OCI-LY7 (cell line): ENCODE measurements around the gene FAM32A. TPM values are rescaled to one million over a fixed set of nuclear protein-coding genes. Genes with fewer than 3 reads are reported as not detected.

Experiments
- BruUV-seq: library from RNA; stranded (reverse); fragments of 400-500 nt; replicated peaks from 2 replicates; lab custom pipeline; 2021; lab: Mats Ljungman, UMichigan
- CTCF ChIA-PET: fragments of 300-600 bp; sonication (Branson Sonifier 250); formaldehyde crosslinking; loops from one replicate; lab custom pipeline; 2022; ENCODE audit warnings: antibody characterized with exemption; ENCODE audit not compliant: unreplicated experiment; lab: Charles Lee
- POLR2A ChIA-PET: fragments of 300-600 bp; sonication (Branson Sonifier 250); formaldehyde crosslinking; loops from one replicate; lab custom pipeline; 2022; ENCODE audit warnings: antibody characterized with exemption; lab: Charles Lee
- DNase-seq: peaks from one replicate; pipeline ENCODE4 v3.0.0-alpha.2; 2015; ENCODE audit warnings: low spot score
- H2AFZ ChIP-seq: fragments of 200-600 bp; sonication (generic), shearing (Covaris generic); 2 replicates; pipeline ENCODE4 v1.6.1; 2014; ENCODE audit warnings: mild to moderate bottlenecking, antibody characterized with exemption, low read length, moderate library complexity
- H3K27ac ChIP-seq: fragments of 200-600 bp; sonication (generic); 2 replicates; pipeline ENCODE4 v1.5.1; 2014; ENCODE audit warnings: mixed run types, low read depth, mild to moderate bottlenecking, moderate library complexity, low read length, inconsistent platforms; ENCODE audit not compliant: poor library complexity, severe bottlenecking
- H3K36me3 ChIP-seq: fragments of 200-600 bp; sonication (generic); 2 replicates; pipeline ENCODE4 v1.6.1; 2014; ENCODE audit warnings: mild to moderate bottlenecking, antibody characterized with exemption, low read length, moderate library complexity, mixed read lengths; ENCODE audit not compliant: insufficient read depth
- H3K4me1 ChIP-seq: fragments of 200-600 bp; sonication (generic); 2 replicates; pipeline ENCODE4 v1.5.1; 2014; ENCODE audit warnings: mild to moderate bottlenecking, low read length; ENCODE audit not compliant: insufficient read depth, poor library complexity, severe bottlenecking
- H3K4me2 ChIP-seq: fragments of 200-600 bp; sonication (generic); 2 replicates; pipeline ENCODE4 v1.6.1; 2014; ENCODE audit warnings: mild to moderate bottlenecking, low read length
- H3K4me3 ChIP-seq: fragments of 200-600 bp; sonication (generic); 2 replicates; pipeline ENCODE4 v1.5.1; 2014; ENCODE audit warnings: mild to moderate bottlenecking, low read depth, low read length; ENCODE audit not compliant: poor library complexity, severe bottlenecking
- H3K79me2 ChIP-seq: fragments of 200-600 bp; sonication (generic); 2 replicates; pipeline ENCODE4 v1.6.1; 2016; ENCODE audit warnings: low read depth, mild to moderate bottlenecking, low read length, moderate library complexity, mixed read lengths; ENCODE audit not compliant: insufficient read depth
- H3K9me2 ChIP-seq: fragments of 200-600 bp; sonication (generic); 2 replicates; pipeline ENCODE4 v1.6.1; 2016; ENCODE audit warnings: mild to moderate bottlenecking, low read length, mixed read lengths; ENCODE audit not compliant: insufficient read depth
- H3K9me3 ChIP-seq: fragments of 200-600 bp; sonication (generic); 2 replicates; pipeline ENCODE4 v1.6.1; 2014; ENCODE audit warnings: mild to moderate bottlenecking, mixed run types, low read length, mixed read lengths
- H4K20me1 ChIP-seq: fragments of 200-600 bp; sonication (generic); 2 replicates; pipeline ENCODE4 v1.6.1; 2014; ENCODE audit warnings: mild to moderate bottlenecking, antibody characterized with exemption, low read length, moderate library complexity, mixed read lengths; ENCODE audit not compliant: insufficient read depth
- EZH2phosphoT487 ChIP-seq: fragments of 200-600 bp; sonication (generic); IDR thresholded peaks from 2 replicates; pipeline ENCODE4 v1.6.1; 2018; ENCODE audit warnings: low read depth, borderline replicate concordance, mild to moderate bottlenecking, mixed run types, antibody characterized with exemption, low read length, moderate library complexity, mixed read lengths
- intact Hi-C: fragments of 100-400 bp; cut with micrococcal nuclease; formaldehyde crosslinking; loops from one replicate; pipeline ENCODE4 v1.10.0; 2022; ENCODE audit not compliant: unreplicated experiment
- total RNA-seq, 2 experiments: library from RNA; depleted of rRNA in 1 of 2; stranded (reverse); fragments of >200 nt in 1 of 2; shearing (Covaris generic) in 1 of 2; gene quantifications; 2 replicates each; pipeline ENCODE4 v1.2.3, GENCODE V29; 2014 to 2022
- TF ChIP-seq, protein P1 (sequence below): fragments of 200-600 bp; sonication (generic); conservative IDR thresholded peaks from 2 replicates; pipeline ENCODE4 v1.5.1; 2014; ENCODE audit warnings: mild to moderate bottlenecking, antibody characterized with exemption, low read length, moderate library complexity, mixed read lengths

FAM32A gene
- total RNA-seq, 2 experiments from 2014 or later = 64.5 to 71.0 TPM

DNA sequence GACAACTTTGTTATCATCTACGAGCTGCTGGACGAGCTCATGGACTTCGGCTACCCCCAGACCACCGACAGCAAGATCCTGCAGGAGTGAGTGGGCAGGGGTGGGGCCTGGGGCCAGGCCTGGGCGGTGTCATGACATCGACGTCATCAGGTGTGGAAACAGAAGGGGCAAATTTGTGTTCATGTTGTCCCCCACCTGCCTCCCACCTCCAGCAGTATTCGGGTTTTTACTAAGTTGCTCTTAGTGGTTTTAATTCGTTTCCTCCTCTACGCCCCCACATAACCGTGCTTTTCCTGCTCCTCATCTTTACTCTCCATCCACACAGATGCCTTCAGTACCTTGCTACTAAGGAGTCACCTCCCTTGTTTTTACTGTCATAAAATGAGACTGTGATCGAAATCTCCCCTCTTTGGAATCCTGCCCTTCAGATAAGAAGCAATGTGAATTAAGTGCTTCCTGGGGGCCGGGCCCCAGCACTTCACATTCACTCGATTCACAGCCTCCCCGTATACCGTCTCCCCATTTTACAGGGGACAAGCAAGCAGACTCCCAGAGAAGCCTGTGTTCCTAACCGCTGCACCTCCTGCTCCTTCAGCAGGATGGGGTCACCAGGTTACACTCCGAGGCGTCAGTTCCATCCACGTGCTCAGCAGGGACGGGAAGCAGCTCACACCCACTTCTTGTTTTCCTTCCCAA lies 23.0 kb downstream of the FAM32A start:
- H3K27ac ChIP-seq = no peak overlapping the region

DNA sequence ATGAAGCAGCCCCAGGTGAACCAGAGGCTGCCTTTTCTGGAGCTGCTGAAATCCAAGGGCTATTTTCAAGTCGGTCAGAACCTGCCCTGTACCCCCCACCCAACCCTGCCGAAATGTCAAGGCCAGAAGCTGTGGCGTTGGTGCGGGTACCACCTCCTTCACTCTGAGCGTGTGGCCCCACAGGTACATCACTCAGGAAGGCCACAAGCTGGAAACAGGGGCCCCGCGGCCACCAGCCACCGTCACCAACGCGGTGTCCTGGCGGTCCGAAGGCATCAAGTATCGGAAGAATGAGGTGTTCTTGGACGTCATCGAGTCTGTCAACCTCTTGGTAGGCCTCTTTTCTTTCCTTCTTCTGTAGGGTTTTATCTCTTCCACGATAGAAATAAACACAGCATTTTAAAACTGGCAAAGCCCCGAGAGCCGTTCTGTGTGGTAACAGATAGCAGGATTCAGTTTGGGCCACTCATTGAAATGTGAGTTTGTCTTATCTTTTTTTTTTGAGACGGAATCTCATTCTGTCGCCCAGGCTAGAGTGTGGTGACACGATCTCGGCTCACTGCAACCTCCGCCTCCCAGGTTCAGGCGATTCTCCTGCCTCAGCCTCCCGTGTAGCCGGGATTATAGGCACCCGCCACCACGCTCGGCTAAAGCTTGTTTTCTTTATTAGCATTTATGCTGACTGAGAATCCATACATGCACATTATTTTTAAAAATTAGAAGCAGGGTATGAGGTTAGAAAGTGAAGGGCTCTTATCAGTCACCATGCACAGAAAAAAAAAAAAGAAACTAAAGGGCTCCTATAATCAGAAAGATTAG lies 23.8 kb downstream of the FAM32A start:
- no peak for TF ChIP-seq EZH2phosphoT487
- TF ChIP-seq, protein P1, sequence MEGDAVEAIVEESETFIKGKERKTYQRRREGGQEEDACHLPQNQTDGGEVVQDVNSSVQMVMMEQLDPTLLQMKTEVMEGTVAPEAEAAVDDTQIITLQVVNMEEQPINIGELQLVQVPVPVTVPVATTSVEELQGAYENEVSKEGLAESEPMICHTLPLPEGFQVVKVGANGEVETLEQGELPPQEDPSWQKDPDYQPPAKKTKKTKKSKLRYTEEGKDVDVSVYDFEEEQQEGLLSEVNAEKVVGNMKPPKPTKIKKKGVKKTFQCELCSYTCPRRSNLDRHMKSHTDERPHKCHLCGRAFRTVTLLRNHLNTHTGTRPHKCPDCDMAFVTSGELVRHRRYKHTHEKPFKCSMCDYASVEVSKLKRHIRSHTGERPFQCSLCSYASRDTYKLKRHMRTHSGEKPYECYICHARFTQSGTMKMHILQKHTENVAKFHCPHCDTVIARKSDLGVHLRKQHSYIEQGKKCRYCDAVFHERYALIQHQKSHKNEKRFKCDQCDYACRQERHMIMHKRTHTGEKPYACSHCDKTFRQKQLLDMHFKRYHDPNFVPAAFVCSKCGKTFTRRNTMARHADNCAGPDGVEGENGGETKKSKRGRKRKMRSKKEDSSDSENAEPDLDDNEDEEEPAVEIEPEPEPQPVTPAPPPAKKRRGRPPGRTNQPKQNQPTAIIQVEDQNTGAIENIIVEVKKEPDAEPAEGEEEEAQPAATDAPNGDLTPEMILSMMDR = no peak
- TSS peak; percentile 40 for BruUV-seq
- Histone ChIP-seq H3K9me3 (no peaks in the 10 kb centered on the region), H3K79me2 (peaks cover 16% of the 10 kb centered on the region), H2AFZ (no peak overlapping the region), H3K9me2 (no peaks in the 10 kb centered on the region), H3K4me2 (no peak overlapping the region), H3K27ac (no peak overlapping the region), H4K20me1 (no peaks in the 10 kb centered on the region), H3K4me1 (no peaks in the 10 kb centered on the region), H3K36me3 (peaks cover 85% of the 10 kb centered on the region), H3K4me3 (no peak overlapping the region)
- intact Hi-C loops = no loop called here
- ChIA-PET POLR2A (no interaction called here), CTCF (no interaction called here)
- no peak for DNase-seq

More for the DNA sequence above, 23.0 kb downstream of the FAM32A start:
- Histone ChIP-seq H4K20me1 (no peaks in the 10 kb centered on the region), H3K4me2 (no peak overlapping the region), H3K9me3 (no peaks in the 10 kb centered on the region), H3K79me2 (peaks cover 12% of the 10 kb centered on the region), H3K9me2 (no peaks in the 10 kb centered on the region), H3K36me3 (peaks cover 86% of the 10 kb centered on the region), H3K4me3 (no peak overlapping the region), H3K4me1 (no peaks in the 10 kb centered on the region), H2AFZ (no peak overlapping the region)
- intact Hi-C loops = no loop called here
- no peak for DNase-seq
- BruUV-seq = no TSS peak
- POLR2A ChIA-PET = no interaction called here
- CTCF ChIA-PET = no interaction called here
- no peak for TF ChIP-seq EZH2phosphoT487
- TF ChIP-seq, protein P1 = no peak
